GM12892 (cell line): ENCODE measurements around the gene NFE2L3.

Experiments used
- POLR2A ChIP-seq: IDR thresholded peaks from 2 replicates; pipeline ENCODE4 v1.6.1; 2011; ENCODE audit warnings: low read depth, low read length, control low read depth
- POLR2AphosphoS5 ChIP-seq: IDR thresholded peaks from 2 replicates; pipeline ENCODE4 v1.6.1; 2011; ENCODE audit warnings: low read depth, low read length, control low read depth
- TAF1 ChIP-seq: IDR thresholded peaks from 2 replicates; pipeline ENCODE4 v1.6.1; 2011; ENCODE audit warnings: low read depth, mild to moderate bottlenecking, control low read depth, low read length, borderline replicate concordance

DNA sequence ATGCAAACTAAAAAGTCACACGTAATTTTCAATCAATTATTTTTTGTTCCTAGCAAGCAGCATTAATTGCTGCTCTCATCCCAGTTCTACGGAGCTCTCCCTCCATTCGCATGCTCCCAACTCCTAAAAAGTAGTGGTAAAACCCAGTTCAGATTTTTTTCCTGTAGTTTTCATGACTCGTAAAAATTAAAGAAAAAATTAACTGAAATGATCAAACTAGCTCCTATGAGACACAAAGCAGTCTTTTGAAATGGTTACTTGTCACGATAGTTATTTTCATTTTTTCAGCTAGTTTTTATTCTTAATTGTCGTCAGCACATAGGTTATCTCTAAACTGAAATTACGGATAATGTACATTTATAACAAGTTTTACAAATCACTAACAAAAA is 46.8 kb downstream of the NFE2L3 start:
- TF ChIP-seq POLR2A (no peak), POLR2AphosphoS5 (0 out of 2 replicates have a peak, but pooled peaks have one; percentile 16), TAF1 (no peak)
